K562 (cell line): Measurements from ENCODE around the gene COASY. TPM values are rescaled to one million over a fixed set of nuclear protein-coding genes. Genes with fewer than 3 reads are reported as not detected.

ENCODE experiments used
- ARID1B ChIP-seq: fragments of 450-650 bp; IDR thresholded peaks from 2 replicates; pipeline ENCODE4 v1.6.1; 2016; ENCODE audit warnings: antibody characterized with exemption, mild to moderate bottlenecking, inconsistent platforms
- ESRRA ChIP-seq: fragments of 450-650 bp; IDR thresholded peaks from 2 replicates; pipeline ENCODE4 v1.6.1; 2014; ENCODE audit warnings: low read depth, mild to moderate bottlenecking, moderate library complexity, borderline replicate concordance
- KDM4B ChIP-seq, 2 experiments: fragments of 450-650 bp in 1 of 2; sonication (generic) in 1 of 2; IDR thresholded peaks; 2 replicates each; pipeline ENCODE4 v1.6.1; 2016 to 2017; ENCODE audit warnings: borderline replicate concordance in 2 of 2, antibody characterized with exemption in 1 of 2, low read depth in 1 of 2, mild to moderate bottlenecking in 1 of 2
- KLF16 ChIP-seq: IDR thresholded peaks from 2 replicates; pipeline ENCODE4 v1.6.1; 2016; ENCODE audit warnings: antibody characterized with exemption
- KLF6 ChIP-seq: fragments of 250-450 bp; sonication (Bioruptor Pico); IDR thresholded peaks from 2 replicates; pipeline ENCODE4 v1.4.0; 2020; ENCODE audit warnings: mild to moderate bottlenecking, moderate library complexity, borderline replicate concordance
- L3MBTL2 ChIP-seq: fragments of 450-650 bp; IDR thresholded peaks from 2 replicates; pipeline ENCODE4 v1.6.1; 2016; ENCODE audit warnings: mild to moderate bottlenecking, moderate library complexity
- NONO ChIP-seq, 2 experiments: fragments of 200-400 bp in 1 of 2; fragments of 450-650 bp in 1 of 2; formaldehyde crosslinking in 1 of 2; IDR thresholded peaks; 2 replicates each; pipeline ENCODE4 v1.6.1; 2017; ENCODE audit warnings: low read depth in 2 of 2, mild to moderate bottlenecking in 2 of 2, moderate library complexity in 2 of 2, low read length in 1 of 2
- POLR2A ChIP-seq: fragments of 450-650 bp; conservative IDR thresholded peaks from 2 replicates; pipeline ENCODE4 v1.6.1; 2016
- SP2 ChIP-seq: IDR thresholded peaks from 2 replicates; pipeline ENCODE4 v1.6.1; 2011; ENCODE audit warnings: mild to moderate bottlenecking, low read depth, low read length, moderate library complexity; ENCODE audit not compliant: poor library complexity, severe bottlenecking; ENCODE audit errors: extremely low read depth
- TBP ChIP-seq: optimal IDR thresholded peaks from 2 replicates; pipeline ENCODE3; 2011; ENCODE audit warnings: low read depth, low read length, improper control_type of control experiment
- ZC3H8 ChIP-seq: fragments of 450-650 bp; IDR thresholded peaks from 2 replicates; pipeline ENCODE4 v1.6.1; 2017
- ZFP36 ChIP-seq: fragments of 150-350 bp; IDR thresholded peaks from 2 replicates; pipeline ENCODE4 v1.6.1; 2018; ENCODE audit warnings: low read length, low read depth; ENCODE audit not compliant: partially characterized antibody
- polyA plus RNA-seq, 8 experiments: library from polyadenylated mRNA; depleted of rRNA in 4 of 8; stranded (reverse) in 5 of 8; unstranded in 3 of 8; fragments of >200 nt; fragmentation: Nextera tagmentation in 2 of 8; fragmentation: Illumina TruSeq in 1 of 8; extraction: Ambion mirVana in 2 of 8; extraction: Trizol in 1 of 8; gene quantifications; 2 replicates each; pipeline versions ENCODE4 v1.2.1 to v1.2.3, GENCODE V29; 2011 to 2014; ENCODE audit warnings: inconsistent platforms in 1 of 8, missing spikeins in 1 of 8
- total RNA-seq, 7 experiments: library from RNA; depleted of rRNA in 6 of 7; stranded (reverse); fragments of >200 nt in 6 of 7; fragmentation: Illumina TruSeq in 2 of 7; extraction: Trizol in 2 of 7; gene quantifications; 2 replicates each; pipeline versions ENCODE4 v1.2.1 to v1.2.3, GENCODE V29; 2011 to 2021; ENCODE audit warnings: low replicate concordance in 1 of 7
- TF ChIP-seq, protein P1 (sequence below): fragments of 150-350 bp; conservative IDR thresholded peaks from 2 replicates; pipeline ENCODE4 v1.6.1; 2014; ENCODE audit warnings: low read length
- TF ChIP-seq, protein P2 (sequence below): fragments of 250-450 bp; sonication (Bioruptor Pico); IDR thresholded peaks from 2 replicates; pipeline ENCODE4 v1.8.0; 2021; ENCODE audit warnings: borderline replicate concordance, mild to moderate bottlenecking, moderate library complexity; ENCODE audit not compliant: poor library complexity, severe bottlenecking
- TF ChIP-seq, protein P3 (sequence below): sonication (generic); formaldehyde crosslinking; IDR thresholded peaks from 2 replicates; pipeline ENCODE4 v1.8.1; 2023; ENCODE audit warnings: missing genetic modification reagents, mild to moderate bottlenecking, borderline replicate concordance
- TF ChIP-seq, protein P4 (sequence below): fragments of 450-650 bp; formaldehyde crosslinking; IDR thresholded peaks from 2 replicates; pipeline ENCODE4 v1.4.0; 2020; ENCODE audit warnings: mild to moderate bottlenecking, moderate library complexity
- TF ChIP-seq, protein P5 (sequence below), 2 experiments: fragments of 450-650 bp; conservative IDR thresholded peaks; 2 replicates each; pipeline ENCODE4 v1.6.1; 2017; ENCODE audit warnings: mild to moderate bottlenecking in 2 of 2, moderate library complexity in 2 of 2

COASY gene
- total and polyA plus RNA-seq, 9 of the 15 experiments (the other 6 are each of a cell fraction or from before 2014, with no cell fraction given): 25.4 to 175 (median 62.3) TPM

DNA sequence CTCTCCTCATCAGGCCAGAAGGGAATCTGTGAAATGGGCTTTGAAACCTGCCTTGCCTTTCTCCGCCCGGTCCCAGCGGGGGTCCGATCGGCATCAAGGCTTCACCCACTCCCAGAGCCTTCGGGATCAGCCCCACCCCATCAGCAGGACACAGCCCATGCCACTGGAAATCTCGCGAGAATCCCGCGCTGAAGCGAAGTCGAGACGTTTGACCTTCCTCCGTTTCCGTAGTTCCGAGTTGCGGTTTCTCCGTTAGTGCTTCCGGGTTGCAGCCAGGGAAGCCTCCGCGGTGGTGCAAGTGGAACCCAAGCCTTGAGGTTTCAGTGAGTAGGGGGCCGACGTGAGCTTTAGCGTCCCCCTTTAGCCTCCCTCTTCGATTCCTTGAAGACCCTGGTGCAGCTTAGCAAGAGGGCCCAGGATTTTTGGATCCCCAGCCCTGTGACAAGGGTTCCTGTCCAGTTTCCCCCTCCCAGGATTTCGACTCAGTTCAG, at the start of gene COASY (continued):
- TF ChIP-seq SP2: no peak
- peak; percentile 36 for TF ChIP-seq L3MBTL2
- TF ChIP-seq, protein P1, sequence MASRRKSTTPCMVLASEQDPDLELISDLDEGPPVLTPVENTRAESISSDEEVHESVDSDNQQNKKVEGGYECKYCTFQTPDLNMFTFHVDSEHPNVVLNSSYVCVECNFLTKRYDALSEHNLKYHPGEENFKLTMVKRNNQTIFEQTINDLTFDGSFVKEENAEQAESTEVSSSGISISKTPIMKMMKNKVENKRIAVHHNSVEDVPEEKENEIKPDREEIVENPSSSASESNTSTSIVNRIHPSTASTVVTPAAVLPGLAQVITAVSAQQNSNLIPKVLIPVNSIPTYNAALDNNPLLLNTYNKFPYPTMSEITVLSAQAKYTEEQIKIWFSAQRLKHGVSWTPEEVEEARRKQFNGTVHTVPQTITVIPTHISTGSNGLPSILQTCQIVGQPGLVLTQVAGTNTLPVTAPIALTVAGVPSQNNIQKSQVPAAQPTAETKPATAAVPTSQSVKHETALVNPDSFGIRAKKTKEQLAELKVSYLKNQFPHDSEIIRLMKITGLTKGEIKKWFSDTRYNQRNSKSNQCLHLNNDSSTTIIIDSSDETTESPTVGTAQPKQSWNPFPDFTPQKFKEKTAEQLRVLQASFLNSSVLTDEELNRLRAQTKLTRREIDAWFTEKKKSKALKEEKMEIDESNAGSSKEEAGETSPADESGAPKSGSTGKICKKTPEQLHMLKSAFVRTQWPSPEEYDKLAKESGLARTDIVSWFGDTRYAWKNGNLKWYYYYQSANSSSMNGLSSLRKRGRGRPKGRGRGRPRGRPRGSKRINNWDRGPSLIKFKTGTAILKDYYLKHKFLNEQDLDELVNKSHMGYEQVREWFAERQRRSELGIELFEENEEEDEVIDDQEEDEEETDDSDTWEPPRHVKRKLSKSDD: peak; percentile 88
- TF ChIP-seq TBP: peak; percentile 65
- TF ChIP-seq ZC3H8: no peak
- TF ChIP-seq KLF16: peak; percentile 82
- TF ChIP-seq, protein P2, sequence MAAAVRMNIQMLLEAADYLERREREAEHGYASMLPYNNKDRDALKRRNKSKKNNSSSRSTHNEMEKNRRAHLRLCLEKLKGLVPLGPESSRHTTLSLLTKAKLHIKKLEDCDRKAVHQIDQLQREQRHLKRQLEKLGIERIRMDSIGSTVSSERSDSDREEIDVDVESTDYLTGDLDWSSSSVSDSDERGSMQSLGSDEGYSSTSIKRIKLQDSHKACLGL (CRISPR knock-in tag): no peak
- TF ChIP-seq, protein P3, sequence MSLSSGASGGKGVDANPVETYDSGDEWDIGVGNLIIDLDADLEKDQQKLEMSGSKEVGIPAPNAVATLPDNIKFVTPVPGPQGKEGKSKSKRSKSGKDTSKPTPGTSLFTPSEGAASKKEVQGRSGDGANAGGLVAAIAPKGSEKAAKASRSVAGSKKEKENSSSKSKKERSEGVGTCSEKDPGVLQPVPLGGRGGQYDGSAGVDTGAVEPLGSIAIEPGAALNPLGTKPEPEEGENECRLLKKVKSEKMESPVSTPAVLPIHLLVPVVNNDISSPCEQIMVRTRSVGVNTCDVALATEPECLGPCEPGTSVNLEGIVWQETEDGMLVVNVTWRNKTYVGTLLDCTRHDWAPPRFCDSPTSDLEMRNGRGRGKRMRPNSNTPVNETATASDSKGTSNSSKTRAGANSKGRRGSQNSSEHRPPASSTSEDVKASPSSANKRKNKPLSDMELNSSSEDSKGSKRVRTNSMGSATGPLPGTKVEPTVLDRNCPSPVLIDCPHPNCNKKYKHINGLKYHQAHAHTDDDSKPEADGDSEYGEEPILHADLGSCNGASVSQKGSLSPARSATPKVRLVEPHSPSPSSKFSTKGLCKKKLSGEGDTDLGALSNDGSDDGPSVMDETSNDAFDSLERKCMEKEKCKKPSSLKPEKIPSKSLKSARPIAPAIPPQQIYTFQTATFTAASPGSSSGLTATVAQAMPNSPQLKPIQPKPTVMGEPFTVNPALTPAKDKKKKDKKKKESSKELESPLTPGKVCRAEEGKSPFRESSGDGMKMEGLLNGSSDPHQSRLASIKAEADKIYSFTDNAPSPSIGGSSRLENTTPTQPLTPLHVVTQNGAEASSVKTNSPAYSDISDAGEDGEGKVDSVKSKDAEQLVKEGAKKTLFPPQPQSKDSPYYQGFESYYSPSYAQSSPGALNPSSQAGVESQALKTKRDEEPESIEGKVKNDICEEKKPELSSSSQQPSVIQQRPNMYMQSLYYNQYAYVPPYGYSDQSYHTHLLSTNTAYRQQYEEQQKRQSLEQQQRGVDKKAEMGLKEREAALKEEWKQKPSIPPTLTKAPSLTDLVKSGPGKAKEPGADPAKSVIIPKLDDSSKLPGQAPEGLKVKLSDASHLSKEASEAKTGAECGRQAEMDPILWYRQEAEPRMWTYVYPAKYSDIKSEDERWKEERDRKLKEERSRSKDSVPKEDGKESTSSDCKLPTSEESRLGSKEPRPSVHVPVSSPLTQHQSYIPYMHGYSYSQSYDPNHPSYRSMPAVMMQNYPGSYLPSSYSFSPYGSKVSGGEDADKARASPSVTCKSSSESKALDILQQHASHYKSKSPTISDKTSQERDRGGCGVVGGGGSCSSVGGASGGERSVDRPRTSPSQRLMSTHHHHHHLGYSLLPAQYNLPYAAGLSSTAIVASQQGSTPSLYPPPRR (CRISPR knock-in tag): no peak
- no peak for TF ChIP-seq NONO (IDR thresholded peaks at IDR 0.05; ENCODE audit: low read depth in 2 of 2, low read length in 1 of 2)
- TF ChIP-seq ESRRA: peak; percentile 98; the same call in 1 of the 2 replicates
- peak; percentile 17; the same call in 1 of the 2 replicates for TF ChIP-seq KLF6 (CRISPR knock-in tag)
- TF ChIP-seq ZFP36: no peak
- TF ChIP-seq, protein P4, sequence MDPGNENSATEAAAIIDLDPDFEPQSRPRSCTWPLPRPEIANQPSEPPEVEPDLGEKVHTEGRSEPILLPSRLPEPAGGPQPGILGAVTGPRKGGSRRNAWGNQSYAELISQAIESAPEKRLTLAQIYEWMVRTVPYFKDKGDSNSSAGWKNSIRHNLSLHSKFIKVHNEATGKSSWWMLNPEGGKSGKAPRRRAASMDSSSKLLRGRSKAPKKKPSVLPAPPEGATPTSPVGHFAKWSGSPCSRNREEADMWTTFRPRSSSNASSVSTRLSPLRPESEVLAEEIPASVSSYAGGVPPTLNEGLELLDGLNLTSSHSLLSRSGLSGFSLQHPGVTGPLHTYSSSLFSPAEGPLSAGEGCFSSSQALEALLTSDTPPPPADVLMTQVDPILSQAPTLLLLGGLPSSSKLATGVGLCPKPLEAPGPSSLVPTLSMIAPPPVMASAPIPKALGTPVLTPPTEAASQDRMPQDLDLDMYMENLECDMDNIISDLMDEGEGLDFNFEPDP (CRISPR knock-in tag): no peak
- peak in 1 of 2 experiments; percentile 73; a peak in 1 of 4 replicates for TF ChIP-seq KDM4B (IDR thresholded peaks at IDR 0.05; ENCODE audit: borderline replicate concordance in 2 of 2, low read depth in 1 of 2)
- TF ChIP-seq, protein P5, sequence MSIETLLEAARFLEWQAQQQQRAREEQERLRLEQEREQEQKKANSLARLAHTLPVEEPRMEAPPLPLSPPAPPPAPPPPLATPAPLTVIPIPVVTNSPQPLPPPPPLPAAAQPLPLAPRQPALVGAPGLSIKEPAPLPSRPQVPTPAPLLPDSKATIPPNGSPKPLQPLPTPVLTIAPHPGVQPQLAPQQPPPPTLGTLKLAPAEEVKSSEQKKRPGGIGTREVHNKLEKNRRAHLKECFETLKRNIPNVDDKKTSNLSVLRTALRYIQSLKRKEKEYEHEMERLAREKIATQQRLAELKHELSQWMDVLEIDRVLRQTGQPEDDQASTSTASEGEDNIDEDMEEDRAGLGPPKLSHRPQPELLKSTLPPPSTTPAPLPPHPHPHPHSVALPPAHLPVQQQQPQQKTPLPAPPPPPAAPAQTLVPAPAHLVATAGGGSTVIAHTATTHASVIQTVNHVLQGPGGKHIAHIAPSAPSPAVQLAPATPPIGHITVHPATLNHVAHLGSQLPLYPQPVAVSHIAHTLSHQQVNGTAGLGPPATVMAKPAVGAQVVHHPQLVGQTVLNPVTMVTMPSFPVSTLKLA (conservative IDR thresholded peaks at IDR 0.05): peak; percentile 39 to 78; a peak in 3 of 4 replicates
- TF ChIP-seq POLR2A: peak; percentile 85
- TF ChIP-seq ARID1B: peak; percentile 28
